ENCODE data around the gene ARHGEF10L.

Gene ARHGEF10L

GRCh38 chr1:17687145-17687544 lies 147.6 kb downstream of the ARHGEF10L start:
- DNase-seq, result no peak

DNA sequence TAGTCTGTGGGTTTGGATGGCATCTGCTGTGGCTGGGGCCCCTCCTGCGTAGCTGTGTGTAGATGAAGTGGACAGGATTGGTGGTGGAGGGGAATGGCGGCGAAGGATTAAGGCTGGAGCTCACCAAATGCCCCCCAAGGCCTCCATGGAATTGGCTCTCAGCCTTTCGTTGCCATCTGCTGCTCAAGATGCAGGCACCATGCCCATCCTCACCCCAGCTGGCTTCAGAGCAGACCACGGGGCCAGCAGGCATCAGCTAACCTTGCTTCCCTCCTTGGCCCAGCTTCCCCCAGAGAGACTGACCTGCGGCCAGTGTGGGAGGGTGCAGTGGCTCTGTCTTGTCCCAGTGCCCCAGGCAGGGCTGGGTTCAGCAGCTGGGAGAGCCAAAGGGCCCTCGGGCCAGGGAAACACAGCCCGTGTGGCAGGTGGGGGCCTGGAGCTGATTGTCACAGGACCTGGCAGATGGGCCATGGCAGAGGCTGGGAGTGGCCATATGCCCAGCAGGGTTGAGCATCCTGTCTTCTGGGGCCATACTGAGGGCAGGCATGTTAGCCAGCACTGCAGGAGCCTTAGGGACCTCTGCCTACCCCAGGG lies 148.8 kb downstream of the ARHGEF10L start:
- DNase-seq, result no peak

- DNase-seq, result no peak
Measured at GRCh38 chr1:17689011-17689410, 149.5 kb downstream of the ARHGEF10L start.

DNA sequence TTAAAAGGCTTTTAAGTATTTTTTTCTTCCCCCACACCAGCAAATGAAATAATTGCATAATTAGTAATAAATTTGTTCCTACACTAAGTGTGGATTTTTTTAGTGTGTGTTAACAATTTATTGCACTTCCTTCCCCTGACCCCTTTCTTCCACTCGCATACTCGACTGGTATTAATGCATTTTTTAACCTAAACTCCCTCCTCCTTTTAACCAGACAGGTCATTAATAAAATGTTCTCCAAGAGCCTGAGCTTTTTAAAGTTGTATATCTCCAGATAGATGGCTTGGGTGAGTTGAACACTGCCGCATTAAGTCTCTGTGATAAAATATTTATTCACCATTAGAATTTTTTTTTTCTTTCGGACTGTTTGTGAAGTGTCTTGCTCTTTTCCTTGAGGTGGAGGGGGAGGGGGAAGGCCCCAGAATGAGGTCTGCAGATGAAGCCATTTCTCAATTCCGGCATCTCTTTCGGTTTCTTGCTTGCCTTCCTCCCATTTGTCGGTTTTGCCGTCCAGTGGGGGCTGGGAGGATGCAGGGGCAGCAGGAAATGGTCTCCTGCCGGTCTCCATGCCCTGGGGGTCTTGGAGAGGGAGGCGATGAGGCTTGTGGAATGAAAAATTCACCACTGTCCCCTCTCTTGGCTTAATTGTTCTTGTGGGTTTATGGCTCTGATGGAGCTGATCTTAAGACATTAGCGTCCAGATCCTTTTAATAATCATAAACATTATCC lies 151.6 kb downstream of the ARHGEF10L start:
- DNase-seq, result peak; percentile 17

DNA sequence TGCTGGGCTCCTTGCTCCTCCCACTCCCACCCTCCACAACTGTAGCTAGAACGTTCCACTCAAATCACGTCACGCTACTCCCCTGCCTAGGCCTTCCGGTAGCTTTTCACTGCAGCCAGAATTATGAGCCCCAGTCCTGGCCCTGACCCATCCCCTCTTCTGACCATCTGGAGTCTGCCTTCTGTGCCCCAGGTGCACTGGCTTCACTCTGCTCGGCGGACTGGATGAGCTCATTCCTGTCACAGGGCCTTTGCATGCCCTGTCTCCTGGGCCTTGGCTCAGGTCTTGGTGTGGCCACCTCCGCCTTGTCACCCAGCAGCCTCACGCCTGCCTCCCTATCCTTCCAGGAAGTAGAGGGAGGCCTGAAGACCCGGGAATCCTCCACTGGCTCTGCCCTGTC lies 153.1 kb downstream of the ARHGEF10L start:
- DNase-seq, result no peak

GRCh38 chr1:17696417-17697301 lies 157.2 kb downstream of the ARHGEF10L start:
- DNase-seq, result no peak

DNA sequence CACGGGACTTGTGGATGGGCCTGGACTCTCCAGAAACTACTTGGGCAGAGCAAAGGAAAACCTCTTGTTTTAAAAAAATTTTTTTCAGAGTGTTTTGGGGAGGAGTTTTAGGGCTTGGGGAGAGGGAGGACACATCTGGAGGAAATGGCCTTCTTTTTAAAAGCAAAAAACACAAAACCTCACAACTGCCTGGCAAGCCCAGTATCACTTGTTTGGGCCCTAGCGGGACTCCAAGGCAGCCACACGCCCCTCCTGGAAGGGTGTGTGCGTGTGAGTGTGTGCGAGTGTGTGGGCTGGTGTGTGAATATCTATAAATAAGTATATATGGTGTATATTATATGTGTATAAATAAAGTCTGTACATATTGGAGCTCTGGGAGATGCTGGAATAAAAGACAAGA lies 158.0 kb downstream of the ARHGEF10L start:
- no peak for DNase-seq

GRCh38 chr1:17699581-17699980 lies 160.1 kb downstream of the ARHGEF10L start:
- no peak for DNase-seq

GRCh38 chr1:17700945-17701810 lies 161.7 kb downstream of the ARHGEF10L start:
- no peak for DNase-seq

- DNase-seq, result no peak
Measured at GRCh38 chr1:17704176-17704575, 164.7 kb downstream of the ARHGEF10L start.

DNA sequence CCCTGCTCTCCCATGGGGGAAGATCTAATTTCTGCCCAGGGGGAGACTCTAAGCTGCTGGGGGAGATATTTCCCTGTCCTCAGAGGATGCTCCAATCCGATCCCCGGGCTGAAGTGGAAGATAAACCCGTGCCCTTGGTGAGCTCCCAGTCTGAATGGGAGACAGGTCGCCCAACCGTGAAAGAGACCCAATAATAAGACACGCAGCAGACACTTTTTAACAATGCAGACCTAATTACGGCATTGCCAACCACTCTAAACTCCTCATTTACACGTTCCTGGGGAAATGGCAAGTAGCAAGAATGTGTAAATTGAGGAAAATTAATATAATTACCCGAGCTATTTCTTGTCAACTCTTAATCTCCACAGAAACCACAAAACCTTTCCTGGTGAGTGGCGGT lies 166.9 kb downstream of the ARHGEF10L start:
- no peak for DNase-seq

GRCh38 chr1:17709981-17710380 lies 170.5 kb downstream of the ARHGEF10L start:
- DNase-seq, result no peak

GRCh38 chr1:17710889-17711576 lies 171.5 kb downstream of the ARHGEF10L start:
- DNase-seq, result no peak

DNA sequence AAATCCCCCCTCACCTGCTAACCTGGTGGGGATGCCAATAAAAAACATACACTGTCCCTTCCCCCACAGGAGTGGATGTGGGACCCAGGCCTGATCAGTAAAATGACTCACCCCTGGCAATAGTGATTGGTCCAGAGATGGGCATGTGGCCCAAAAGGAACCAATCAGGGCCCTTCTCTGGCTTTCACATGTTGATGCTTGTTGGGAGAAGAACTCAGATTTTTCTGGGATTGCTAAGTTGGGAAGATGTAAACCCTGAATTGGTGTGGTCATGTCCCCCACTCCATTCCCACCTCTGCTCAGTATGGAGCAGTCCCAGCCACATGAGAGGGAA lies 172.0 kb downstream of the ARHGEF10L start:
- DNase-seq, result no peak

DNA sequence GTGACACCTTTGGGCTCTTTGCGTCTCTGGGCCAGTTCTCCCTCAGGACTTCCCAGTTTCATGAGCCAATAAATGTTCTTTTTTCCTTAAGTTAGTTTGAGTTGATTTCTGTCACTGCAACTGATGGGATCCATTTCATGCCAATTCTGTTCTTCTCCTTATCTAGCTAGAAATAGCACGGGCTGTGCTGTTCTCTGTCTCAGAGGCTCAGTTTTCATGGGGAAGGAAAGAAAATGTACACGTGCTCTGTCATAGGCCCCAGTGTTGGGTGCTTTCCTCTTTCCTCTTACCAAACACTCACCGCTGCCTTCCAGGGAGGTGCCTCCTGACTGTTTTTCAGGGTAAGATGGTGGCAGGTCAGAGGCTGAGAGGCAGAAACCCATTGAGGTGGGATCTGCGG lies 172.4 kb downstream of the ARHGEF10L start:
- no peak for DNase-seq

- DNase-seq, result no peak
Measured at GRCh38 chr1:17713993-17714392, 174.5 kb downstream of the ARHGEF10L start.

GRCh38 chr1:17717594-17718535 lies 178.4 kb downstream of the ARHGEF10L start:
- no peak for DNase-seq

DNA sequence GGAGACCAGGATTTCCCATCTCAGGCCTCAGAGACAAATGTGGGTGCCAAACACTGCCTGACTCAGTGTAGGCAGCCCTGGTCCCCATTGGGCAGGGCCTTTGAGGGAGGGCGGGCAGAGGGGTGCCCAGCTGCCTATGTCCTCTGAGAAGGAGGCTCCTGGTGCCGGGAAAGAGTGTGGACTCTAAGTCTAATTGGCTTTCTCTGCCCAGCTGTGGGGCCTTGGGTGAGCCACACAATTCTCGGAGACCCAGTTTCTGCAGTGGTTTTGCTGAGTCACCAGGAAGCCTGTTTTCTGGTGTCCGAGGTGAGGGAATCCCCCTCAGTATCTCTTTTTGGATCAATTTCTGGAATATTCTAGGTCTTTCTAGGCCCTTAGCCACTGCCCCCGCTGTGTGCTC lies 180.4 kb downstream of the ARHGEF10L start:
- no peak for DNase-seq

DNA sequence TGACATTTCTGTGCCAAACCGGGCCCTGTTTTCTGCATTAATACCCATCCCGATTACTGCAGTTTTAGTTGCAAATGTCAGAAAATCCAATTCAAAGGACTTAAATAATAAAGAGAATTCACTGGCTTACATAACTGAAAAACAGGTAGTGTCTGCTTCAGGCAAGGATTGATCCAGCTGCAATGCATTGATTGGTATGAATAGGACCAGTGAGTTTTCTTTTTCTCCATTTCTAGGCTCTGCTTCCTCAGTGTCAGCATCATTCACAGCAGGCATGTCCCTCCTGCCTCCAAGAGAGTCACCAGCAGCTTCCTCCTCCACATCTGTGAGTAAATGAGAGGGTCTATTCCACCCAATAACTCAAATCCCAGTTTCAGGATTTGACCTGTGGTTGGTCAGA lies 181.9 kb downstream of the ARHGEF10L start:
- DNase-seq, result no peak

DNA sequence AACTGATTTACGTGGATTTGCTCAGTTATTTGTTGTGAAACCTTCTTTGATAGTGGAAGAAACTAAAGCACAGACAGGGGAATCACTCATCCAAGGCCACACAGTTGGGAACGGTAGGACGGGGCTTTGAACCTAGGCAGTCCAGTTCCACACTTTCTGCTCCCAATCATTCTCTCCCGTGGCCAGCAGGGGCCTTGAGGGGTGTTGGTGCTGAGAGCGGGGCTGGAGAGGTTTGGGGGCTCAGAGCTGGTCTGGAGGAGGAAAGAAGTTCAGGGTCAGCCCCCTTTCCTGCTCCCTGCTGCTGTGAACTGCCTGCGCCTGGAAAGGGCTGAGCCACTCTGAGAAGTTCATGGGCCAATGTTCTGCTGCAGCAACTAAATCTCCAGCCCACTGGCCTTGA lies 184.2 kb downstream of the ARHGEF10L start:
- no peak for DNase-seq

DNA sequence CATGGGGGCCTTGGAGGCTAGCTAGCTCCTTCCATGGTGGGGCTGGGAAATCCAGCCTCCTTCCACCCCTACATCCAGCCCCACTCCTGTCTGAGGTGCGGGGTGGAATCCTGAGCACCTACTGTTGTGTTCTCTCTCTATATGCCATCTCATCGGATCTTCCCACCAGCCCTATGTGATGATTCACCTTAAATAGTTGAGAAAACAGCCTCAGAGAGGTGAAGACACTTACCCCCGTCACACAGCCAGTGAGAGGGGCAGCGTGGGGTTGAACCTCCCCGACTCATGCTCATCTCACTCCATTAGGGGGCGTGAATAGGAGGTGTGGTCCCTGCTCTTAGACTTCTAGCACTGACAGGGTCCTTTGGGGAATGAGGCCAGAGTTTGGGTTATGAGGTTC lies 184.7 kb downstream of the ARHGEF10L start:
- DNase-seq, result no peak
